ENCODE results near the gene HJV. TPM values are rescaled to one million over a fixed set of nuclear protein-coding genes. Genes with fewer than 3 reads are reported as not detected.
"Not testable (repeated sequence)": the region's sequence is repeated elsewhere in the genome, so short reads cannot be mapped to it uniquely, and the experiment has no call there.

The HJV gene
- polyA plus RNA-seq, result under 1 TPM in 1 of 4 donors, not detected in 3; 0.65 TPM
- long read RNA-seq, donor 1, result 0 reads
- long read RNA-seq, donor 2, result 0 reads
- long read RNA-seq, donor 3, result 0 reads
- long read RNA-seq, donor 4, result 0 reads
- long read RNA-seq, donor 5, result 0 reads
- long read RNA-seq, donor 6, result 0 reads
- long read RNA-seq, donor 7, result 0 reads
- long read RNA-seq, donor 8, partial matches to known transcripts, result 0 of 1 reads
- long read RNA-seq, donor 8, other reads (novel, unspliced or antisense), result 0 of 1 reads
- long read RNA-seq, donor 9, result 0 reads
- long read RNA-seq, donor 10, result 0 reads

GRCh38 chr1:146021622-146022402 lies at the start of gene HJV:
Gene HJV, minus strand, starts transcription at chr1:146021735. Its CDS starts 1,504 bp downstream, at chr1:146020231.
- DNase-seq, result no peak

GRCh38 chr1:146059148-146059547 lies 37.6 kb upstream of the HJV start:
- H3K4me1 ChIP-seq (ENCODE audit: control insufficient read depth in 3 of 3, insufficient read depth in 2 of 3, low read depth in 1 of 3, low read length in 2 of 3); H3K36me3 ChIP-seq (ENCODE audit: control insufficient read depth in 3 of 3, insufficient read depth in 2 of 3, low read depth in 1 of 3, low read length in 3 of 3); H3K9me3 ChIP-seq (ENCODE audit: control insufficient read depth in 2 of 2, insufficient read depth in 1 of 2, low read depth in 1 of 2, low read length in 1 of 2); H3K4me3 ChIP-seq (ENCODE audit: low read depth in 1 of 3, low read length in 3 of 3); FAIRE-seq; H3K27me3 ChIP-seq (ENCODE audit: control insufficient read depth in 3 of 3, insufficient read depth in 3 of 3, low read length in 3 of 3); H3K27ac ChIP-seq (ENCODE audit: low read depth in 1 of 3, low read length in 2 of 3); DNase-seq: not testable (repeated sequence)
- 68 to 75% (median 72%) methylated on average over 4 to 5 of the region's 5 CpGs for WGBS, 3 donors

More at GRCh38 chr1:146021622-146022402, at the start of gene HJV:
- no peak for FAIRE-seq
- Histone ChIP-seq H3K27me3 (ENCODE audit: control insufficient read depth in 3 of 3, insufficient read depth in 3 of 3, low read length in 3 of 3) (peaks cover 0 to 28% (median 0%) of the 10 kb centered on the region in 3 donors), H3K9me3 (ENCODE audit: control insufficient read depth in 2 of 2, insufficient read depth in 1 of 2, low read depth in 1 of 2, low read length in 1 of 2) (no peaks in the 10 kb centered on the region), H3K4me1 (ENCODE audit: control insufficient read depth in 3 of 3, insufficient read depth in 2 of 3, low read depth in 1 of 3, low read length in 2 of 3) (peaks cover 0 to 11% (median 0%) of the 10 kb centered on the region in 3 donors), H3K27ac (ENCODE audit: low read depth in 1 of 3, low read length in 2 of 3) (no peak within 1 kb of the TSS), H3K4me3 (ENCODE audit: low read depth in 1 of 3, low read length in 3 of 3) (no peak within 1 kb of the TSS), H3K36me3 (ENCODE audit: control insufficient read depth in 3 of 3, insufficient read depth in 2 of 3, low read depth in 1 of 3, low read length in 3 of 3) (no peaks in the 10 kb centered on the region)
- WGBS, 3 donors, result 66 to 79% (median 76%) methylated on average over 5 of the region's 5 CpGs

- Histone ChIP-seq H3K27ac (ENCODE audit: low read depth in 1 of 3, low read length in 2 of 3) (peak overlapping the region; percentile 41 to 91 (median 81)), H3K4me1 (ENCODE audit: control insufficient read depth in 3 of 3, insufficient read depth in 2 of 3, low read depth in 1 of 3, low read length in 2 of 3) (peaks cover 0 to 14% (median 0%) of the 10 kb centered on the region in 3 donors), H3K4me3 (ENCODE audit: low read depth in 1 of 3, low read length in 3 of 3) (peak overlapping the region in 2 of 3 donors; percentile 32 to 35)
- not testable (repeated sequence) for H3K9me3 ChIP-seq (ENCODE audit: control insufficient read depth in 2 of 2, insufficient read depth in 1 of 2, low read depth in 1 of 2, low read length in 1 of 2); H3K36me3 ChIP-seq (ENCODE audit: control insufficient read depth in 3 of 3, insufficient read depth in 2 of 3, low read depth in 1 of 3, low read length in 3 of 3); H3K27me3 ChIP-seq (ENCODE audit: control insufficient read depth in 3 of 3, insufficient read depth in 3 of 3, low read length in 3 of 3); FAIRE-seq
- peak; percentile 93 to 94 for DNase-seq
- WGBS, 3 donors, result 1 to 6% (median 1%) methylated on average over 41 to 47 of the region's 47 CpGs
These were observed 30.5 kb upstream of the HJV start for GRCh38 chr1:146051852-146052676.

GRCh38 chr1:146051452-146051851 lies 29.9 kb upstream of the HJV start:
- Histone ChIP-seq H3K27ac (ENCODE audit: low read depth in 1 of 3, low read length in 2 of 3) (peak overlapping the region; percentile 41 to 91 (median 81)), H3K27me3 (ENCODE audit: control insufficient read depth in 3 of 3, insufficient read depth in 3 of 3, low read length in 3 of 3) (no peaks in the 10 kb centered on the region), H3K9me3 (ENCODE audit: control insufficient read depth in 2 of 2, insufficient read depth in 1 of 2, low read depth in 1 of 2, low read length in 1 of 2) (no peaks in the 10 kb centered on the region), H3K4me1 (ENCODE audit: control insufficient read depth in 3 of 3, insufficient read depth in 2 of 3, low read depth in 1 of 3, low read length in 2 of 3) (peaks cover 0 to 14% (median 0%) of the 10 kb centered on the region in 3 donors), H3K36me3 (ENCODE audit: control insufficient read depth in 3 of 3, insufficient read depth in 2 of 3, low read depth in 1 of 3, low read length in 3 of 3) (no peaks in the 10 kb centered on the region), H3K4me3 (ENCODE audit: low read depth in 1 of 3, low read length in 3 of 3) (peak overlapping the region in 1 of 3 donors; percentile 32)
- DNase-seq (no peak), FAIRE-seq (no peak)
- WGBS, 3 donors, result 47 to 55% (median 52%) methylated on average over 15 of the region's 15 CpGs

GRCh38 chr1:146050652-146050963 lies 29.1 kb upstream of the HJV start:
- Histone ChIP-seq H3K27ac (ENCODE audit: low read depth in 1 of 3, low read length in 2 of 3) (peak overlapping the region in 1 of 3 donors; percentile 65), H3K4me1 (ENCODE audit: control insufficient read depth in 3 of 3, insufficient read depth in 2 of 3, low read depth in 1 of 3, low read length in 2 of 3) (peaks cover 0 to 14% (median 0%) of the 10 kb centered on the region in 3 donors)
- H3K9me3 ChIP-seq (ENCODE audit: control insufficient read depth in 2 of 2, insufficient read depth in 1 of 2, low read depth in 1 of 2, low read length in 1 of 2); H3K27me3 ChIP-seq (ENCODE audit: control insufficient read depth in 3 of 3, insufficient read depth in 3 of 3, low read length in 3 of 3); FAIRE-seq; H3K4me3 ChIP-seq (ENCODE audit: low read depth in 1 of 3, low read length in 3 of 3); H3K36me3 ChIP-seq (ENCODE audit: control insufficient read depth in 3 of 3, insufficient read depth in 2 of 3, low read depth in 1 of 3, low read length in 3 of 3): not testable (repeated sequence)
- 24 to 47% (median 43%) methylated on average over 3 of the region's 3 CpGs for WGBS, 3 donors
- peak; percentile 30 for DNase-seq

GRCh38 chr1:146049866-146050651 lies 28.5 kb upstream of the HJV start:
- Histone ChIP-seq H3K4me1 (ENCODE audit: control insufficient read depth in 3 of 3, insufficient read depth in 2 of 3, low read depth in 1 of 3, low read length in 2 of 3) (peaks cover 0 to 14% (median 0%) of the 10 kb centered on the region in 3 donors), H3K27ac (ENCODE audit: low read depth in 1 of 3, low read length in 2 of 3) (peak overlapping the region in 1 of 3 donors; percentile 65)
- H3K4me3 ChIP-seq (ENCODE audit: low read depth in 1 of 3, low read length in 3 of 3); H3K27me3 ChIP-seq (ENCODE audit: control insufficient read depth in 3 of 3, insufficient read depth in 3 of 3, low read length in 3 of 3); H3K9me3 ChIP-seq (ENCODE audit: control insufficient read depth in 2 of 2, insufficient read depth in 1 of 2, low read depth in 1 of 2, low read length in 1 of 2); FAIRE-seq; DNase-seq; H3K36me3 ChIP-seq (ENCODE audit: control insufficient read depth in 3 of 3, insufficient read depth in 2 of 3, low read depth in 1 of 3, low read length in 3 of 3): not testable (repeated sequence)
- WGBS, 3 donors, result 88 to 92% (median 91%) methylated on average over 12 of the region's 12 CpGs

GRCh38 chr1:146049436-146049835 lies 27.9 kb upstream of the HJV start:
- no peak for FAIRE-seq
- peaks cover 0 to 14% (median 0%) of the 10 kb centered on the region in 3 donors for H3K4me1 ChIP-seq (ENCODE audit: control insufficient read depth in 3 of 3, insufficient read depth in 2 of 3, low read depth in 1 of 3, low read length in 2 of 3)
- H3K27ac ChIP-seq (ENCODE audit: low read depth in 1 of 3, low read length in 2 of 3), result no peak overlapping the region
- H3K27me3 ChIP-seq (ENCODE audit: control insufficient read depth in 3 of 3, insufficient read depth in 3 of 3, low read length in 3 of 3), result no peaks in the 10 kb centered on the region
- WGBS, 3 donors, result 88 to 91% (median 89%) methylated on average over 23 to 27 of the region's 27 CpGs
- no peak for DNase-seq
- no peaks in the 10 kb centered on the region for H3K9me3 ChIP-seq (ENCODE audit: control insufficient read depth in 2 of 2, insufficient read depth in 1 of 2, low read depth in 1 of 2, low read length in 1 of 2)
- H3K4me3 ChIP-seq (ENCODE audit: low read depth in 1 of 3, low read length in 3 of 3), result no peak overlapping the region
- H3K36me3 ChIP-seq (ENCODE audit: control insufficient read depth in 3 of 3, insufficient read depth in 2 of 3, low read depth in 1 of 3, low read length in 3 of 3), result no peaks in the 10 kb centered on the region
